ENCODE data around the gene PSMD1.
"Not testable (repeated sequence)": the region's sequence is repeated elsewhere in the genome, so short reads cannot be mapped to it uniquely, and the experiment has no call there.

Gene PSMD1

DNA sequence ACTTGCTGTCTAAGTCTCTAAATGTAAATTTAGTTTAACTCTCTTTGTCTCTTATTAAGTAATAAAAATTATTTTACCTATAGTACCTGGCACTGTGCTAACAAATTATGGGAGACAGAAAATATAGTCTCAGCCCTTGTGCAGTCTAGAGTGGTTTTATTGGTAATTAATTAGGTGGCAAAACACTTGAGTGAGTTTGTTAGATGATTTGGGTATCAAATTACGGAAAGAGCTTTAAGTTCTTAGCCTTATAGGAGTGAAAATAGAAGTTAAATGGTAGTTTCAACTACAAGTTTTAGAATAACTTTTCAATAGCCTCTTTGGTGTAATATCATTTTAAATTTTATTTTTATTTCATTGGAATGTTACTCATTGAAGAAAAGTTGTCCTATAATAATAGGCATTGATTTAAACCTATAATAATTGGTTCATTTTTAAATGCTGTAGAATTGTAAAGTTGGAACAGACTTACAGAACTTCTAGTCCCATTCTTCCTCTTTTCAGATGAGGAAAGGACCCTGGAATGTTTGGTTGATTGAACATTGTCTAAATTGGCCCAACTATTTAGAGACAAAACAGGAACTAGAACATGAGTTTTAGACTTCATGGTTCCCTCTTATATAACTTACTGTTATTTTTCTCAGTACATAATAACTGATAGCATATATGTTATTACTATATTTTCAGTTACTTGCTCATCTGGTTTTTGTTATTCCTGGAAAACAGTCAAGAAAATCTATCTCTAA lies 78.4 kb downstream of the PSMD1 start:
- DNase-seq (ENCODE audit: low read depth, low spot score), result no peak
- no peak overlapping the region for H3K27ac ChIP-seq

DNA sequence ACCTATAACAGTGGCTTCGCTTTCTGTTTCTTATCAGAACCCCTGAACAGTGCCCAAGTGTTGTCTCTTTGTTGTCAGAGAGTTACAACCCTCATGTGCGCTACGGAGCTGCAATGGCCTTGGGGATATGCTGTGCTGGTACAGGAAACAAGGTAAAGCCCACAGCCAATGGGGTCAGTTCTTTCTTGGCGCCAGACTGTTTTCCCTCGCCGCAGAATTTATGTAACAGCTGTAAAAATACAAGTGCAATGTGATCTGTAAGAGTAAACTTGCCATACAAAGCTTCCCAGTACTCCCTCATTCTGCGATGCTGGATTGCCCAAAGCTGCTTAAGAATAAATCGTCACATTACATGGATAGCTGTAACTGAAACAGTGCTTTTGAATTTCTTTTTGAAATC lies 82.0 kb downstream of the PSMD1 start:
- no peak for DNase-seq (ENCODE audit: low read depth, low spot score)
- no peak overlapping the region for H3K27ac ChIP-seq

DNA sequence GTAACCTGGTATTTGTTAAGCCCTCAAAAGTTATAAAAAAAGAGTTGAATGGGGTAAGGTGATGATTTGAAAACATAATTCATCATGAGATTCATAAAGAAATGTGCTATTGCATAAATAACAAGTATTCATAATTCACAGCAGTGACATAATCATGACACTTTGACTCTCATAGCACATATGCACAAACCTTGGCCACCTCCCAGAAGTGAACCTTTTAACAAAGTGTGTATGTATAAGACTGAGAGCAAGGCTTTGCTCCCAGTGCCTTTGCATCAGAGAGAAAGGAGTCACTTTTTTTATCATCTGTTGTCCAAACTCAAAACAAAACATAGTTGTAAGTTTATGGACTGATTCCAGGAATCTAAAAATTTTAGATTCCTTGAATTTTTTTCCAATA lies 83.1 kb downstream of the PSMD1 start:
- no peak overlapping the region for H3K27ac ChIP-seq
- DNase-seq (ENCODE audit: low read depth, low spot score), result no peak

DNA sequence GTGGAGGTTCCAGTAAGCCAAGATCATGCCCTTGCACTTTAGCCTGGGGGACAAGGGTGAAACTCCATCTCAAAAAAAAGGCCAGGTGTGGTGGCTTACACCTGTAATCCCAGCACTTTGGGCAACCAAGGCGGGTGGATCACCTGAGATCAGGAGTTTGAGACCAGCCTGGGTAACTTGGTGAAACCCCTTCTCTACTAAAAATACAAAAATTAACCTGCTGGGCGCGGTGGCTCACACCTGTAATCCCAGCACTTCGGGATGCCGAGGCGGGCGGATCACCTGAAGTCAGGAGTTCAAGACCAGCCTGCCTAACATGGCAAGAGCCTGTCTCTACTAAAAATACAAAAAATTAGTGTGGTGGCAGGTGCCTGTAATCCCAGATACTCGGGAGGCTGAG lies 84.1 kb downstream of the PSMD1 start:
- not testable (repeated sequence) for H3K27ac ChIP-seq; DNase-seq (ENCODE audit: low read depth, low spot score)

DNA sequence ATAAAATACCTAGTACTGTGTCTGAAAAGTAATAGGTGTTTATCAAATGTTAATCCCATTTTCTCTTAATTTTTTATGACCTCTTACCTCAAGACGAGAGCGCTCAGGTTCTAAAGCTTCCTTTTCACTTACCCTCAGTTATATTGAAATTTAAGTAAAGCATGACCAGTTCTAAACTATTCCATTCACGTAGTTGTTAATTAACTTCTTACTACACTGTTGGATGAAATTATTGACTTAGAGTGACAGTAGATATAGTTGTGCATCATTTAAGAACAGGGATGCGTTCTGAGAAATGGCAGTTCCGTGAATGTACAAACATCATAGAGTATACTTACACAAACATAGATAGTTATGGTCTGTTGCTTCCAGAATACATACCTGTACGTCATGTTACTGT lies 88.2 kb downstream of the PSMD1 start:
- no peak overlapping the region for H3K27ac ChIP-seq
- DNase-seq (ENCODE audit: low read depth, low spot score), result no peak

DNA sequence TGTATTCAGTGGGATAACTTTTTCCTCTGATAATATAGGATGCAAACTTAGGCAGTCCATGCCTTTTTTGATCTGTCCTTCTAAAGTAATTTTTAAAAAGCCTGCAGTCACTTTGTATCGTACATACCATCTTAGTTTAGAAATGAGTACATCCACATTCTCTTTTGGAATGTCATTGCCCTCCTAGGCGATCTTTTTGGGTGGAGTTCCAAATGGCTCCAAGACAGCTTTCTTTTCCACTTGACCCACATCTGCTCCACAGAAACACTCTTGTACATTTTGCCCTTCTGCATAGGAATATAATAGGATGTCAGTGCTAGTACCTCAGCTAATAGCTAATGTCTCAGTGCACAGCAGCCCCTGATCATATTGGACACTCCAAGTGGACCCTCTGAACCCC lies 90.0 kb downstream of the PSMD1 start:
- no peak overlapping the region for H3K27ac ChIP-seq
- DNase-seq (ENCODE audit: low read depth, low spot score), result no peak

DNA sequence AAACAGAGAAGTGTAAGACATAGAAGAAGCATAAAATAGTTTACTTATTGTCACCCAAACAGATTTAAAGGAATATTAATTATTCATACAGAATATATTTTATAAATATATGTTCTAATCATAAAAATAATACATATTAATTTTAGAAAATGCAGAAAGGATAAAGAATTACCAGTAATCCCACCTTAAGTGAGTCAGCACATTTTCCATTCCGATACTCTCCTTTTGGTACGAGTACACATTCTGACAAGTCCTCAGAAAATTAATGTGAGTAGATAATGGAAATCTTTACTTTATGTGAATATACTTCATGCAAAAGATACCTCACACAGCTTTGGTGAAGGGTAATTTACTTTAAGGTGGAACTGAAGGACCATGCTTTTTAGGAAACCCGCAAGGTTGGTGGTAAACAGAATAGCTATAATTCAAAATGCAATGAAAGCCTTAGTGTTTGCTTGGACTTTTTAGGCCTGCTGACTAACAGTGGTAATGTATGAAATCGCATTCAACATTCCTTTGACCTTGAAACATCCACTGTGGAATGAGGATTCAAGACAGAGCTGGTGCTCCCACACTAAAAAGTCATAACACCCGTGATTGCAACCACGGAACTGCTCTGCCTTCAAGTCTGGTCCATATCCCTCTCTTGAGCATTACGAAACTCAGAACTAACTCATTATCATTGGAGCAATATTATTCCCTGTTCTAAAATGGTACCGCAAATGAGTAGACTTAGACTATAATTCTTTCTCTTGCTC lies 96.3 kb downstream of the PSMD1 start:
- DNase-seq (ENCODE audit: low read depth, low spot score), result no peak

DNA sequence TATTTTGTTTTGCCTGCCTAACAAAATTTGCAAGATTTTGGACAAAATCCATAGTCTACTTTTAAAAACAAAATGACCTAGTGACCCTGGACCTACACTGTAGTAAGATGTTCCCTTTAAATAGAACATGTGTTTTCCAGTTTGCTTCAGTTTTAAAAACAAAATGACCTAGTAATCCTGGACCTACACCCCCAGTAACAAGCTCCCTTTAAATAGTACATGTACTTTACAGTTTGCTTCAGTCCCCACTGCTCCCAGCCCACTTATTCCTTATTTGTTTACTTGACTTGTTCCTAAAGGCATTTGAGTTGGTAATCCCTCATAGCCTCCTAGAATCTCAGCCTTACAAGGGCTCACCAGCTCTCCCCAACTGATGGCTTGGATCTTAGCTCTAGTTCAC lies 102.6 kb downstream of the PSMD1 start:
- no peak overlapping the region for H3K27ac ChIP-seq
- no peak for DNase-seq (ENCODE audit: low read depth, low spot score)

More for the DNA sequence above, 96.3 kb downstream of the PSMD1 start:
- no peak overlapping the region for H3K27ac ChIP-seq

DNA sequence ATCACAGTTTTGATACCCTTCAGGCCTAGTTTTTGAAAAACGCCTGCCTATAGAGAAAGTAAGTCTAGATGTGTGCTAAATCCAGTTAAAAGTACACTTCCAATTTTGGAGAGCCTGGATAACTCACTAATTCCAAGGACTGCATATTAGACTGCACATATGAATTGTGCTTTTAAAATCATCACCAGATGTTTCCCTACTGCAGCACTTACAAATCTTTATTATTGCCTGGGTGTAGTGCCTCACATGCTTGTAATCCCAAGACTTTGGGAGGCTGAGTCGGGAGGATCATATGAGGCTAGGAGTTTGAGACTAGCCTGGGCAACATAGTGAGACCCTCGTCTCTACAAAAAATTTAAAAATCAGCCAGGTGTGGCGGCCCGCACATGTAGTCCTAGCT lies 104.0 kb downstream of the PSMD1 start:
- peak overlapping the region; percentile 41 for H3K27ac ChIP-seq
- no peak for DNase-seq (ENCODE audit: low read depth, low spot score)

DNA sequence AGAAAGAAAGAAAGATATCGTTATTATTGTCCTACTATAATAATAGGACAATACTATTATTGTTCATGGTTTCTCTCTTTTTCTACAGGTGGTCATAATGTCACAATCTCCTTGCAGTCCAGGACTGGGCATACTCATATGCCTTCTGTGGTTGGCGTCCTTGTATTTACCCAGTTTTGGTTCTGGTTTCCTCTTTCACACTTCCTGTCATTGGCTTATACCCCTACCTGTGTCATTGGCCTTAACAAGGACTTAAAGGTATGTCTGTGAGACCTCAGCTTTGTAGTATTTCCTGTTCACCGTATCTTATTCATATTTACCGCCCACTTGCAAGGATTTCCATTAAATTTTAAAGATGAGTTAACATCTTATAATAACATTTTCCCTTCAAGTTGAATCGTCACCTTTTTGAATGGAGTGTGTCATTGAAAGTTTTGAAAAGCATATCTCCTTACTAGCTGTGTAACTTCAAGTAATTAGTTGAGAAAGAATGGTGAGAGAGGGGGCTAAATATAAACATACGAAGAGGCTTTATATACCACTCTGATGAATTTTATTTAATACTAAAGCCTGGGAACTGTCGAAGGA lies 104.7 kb downstream of the PSMD1 start:
- H3K27ac ChIP-seq, result peak overlapping the region; percentile 41
- no peak for DNase-seq (ENCODE audit: low read depth, low spot score)

DNA sequence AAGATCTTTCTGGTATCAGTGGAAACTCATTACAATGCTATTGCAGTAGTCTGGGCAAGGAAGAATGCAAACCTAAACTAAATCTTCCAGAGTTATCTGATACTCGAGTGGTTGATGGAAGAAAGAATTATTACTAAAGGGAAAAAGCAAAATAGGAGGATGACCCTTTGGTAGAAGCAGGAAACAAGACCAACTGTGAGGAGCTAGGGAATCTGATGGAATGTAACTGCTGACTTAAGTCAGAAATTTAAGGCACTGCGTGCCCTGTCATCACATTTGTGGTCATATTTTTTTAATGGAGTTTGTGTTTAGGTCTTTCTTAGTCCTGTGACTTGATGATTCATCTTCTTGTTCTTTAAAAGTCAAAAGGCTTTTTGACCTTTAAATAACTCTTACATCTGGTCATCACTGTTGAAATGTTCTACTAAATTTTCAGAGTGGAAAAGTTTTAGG lies 105.2 kb downstream of the PSMD1 start:
- no peak for DNase-seq (ENCODE audit: low read depth, low spot score)
- peak overlapping the region; percentile 41 for H3K27ac ChIP-seq

DNA sequence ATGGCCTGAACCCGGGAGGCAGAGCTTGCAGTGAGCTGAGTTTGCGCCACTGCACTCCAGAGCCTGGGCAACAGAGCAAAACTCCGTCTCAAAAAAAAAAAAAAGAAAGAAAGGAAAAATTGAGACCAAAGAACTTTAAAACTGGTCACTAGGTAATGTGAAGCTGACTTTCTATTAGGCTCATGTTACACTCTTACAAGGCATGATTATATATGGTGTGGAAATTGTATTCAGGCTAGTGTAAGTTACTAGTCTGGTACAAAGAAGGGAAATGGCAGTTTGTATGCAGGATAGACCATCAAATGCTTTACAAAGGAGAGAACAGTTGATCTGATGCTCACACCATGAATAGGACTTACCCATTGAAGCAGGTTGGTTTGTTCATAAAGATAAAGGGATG lies 106.3 kb downstream of the PSMD1 start:
- no peak overlapping the region for H3K27ac ChIP-seq
- no peak for DNase-seq (ENCODE audit: low read depth, low spot score)

DNA sequence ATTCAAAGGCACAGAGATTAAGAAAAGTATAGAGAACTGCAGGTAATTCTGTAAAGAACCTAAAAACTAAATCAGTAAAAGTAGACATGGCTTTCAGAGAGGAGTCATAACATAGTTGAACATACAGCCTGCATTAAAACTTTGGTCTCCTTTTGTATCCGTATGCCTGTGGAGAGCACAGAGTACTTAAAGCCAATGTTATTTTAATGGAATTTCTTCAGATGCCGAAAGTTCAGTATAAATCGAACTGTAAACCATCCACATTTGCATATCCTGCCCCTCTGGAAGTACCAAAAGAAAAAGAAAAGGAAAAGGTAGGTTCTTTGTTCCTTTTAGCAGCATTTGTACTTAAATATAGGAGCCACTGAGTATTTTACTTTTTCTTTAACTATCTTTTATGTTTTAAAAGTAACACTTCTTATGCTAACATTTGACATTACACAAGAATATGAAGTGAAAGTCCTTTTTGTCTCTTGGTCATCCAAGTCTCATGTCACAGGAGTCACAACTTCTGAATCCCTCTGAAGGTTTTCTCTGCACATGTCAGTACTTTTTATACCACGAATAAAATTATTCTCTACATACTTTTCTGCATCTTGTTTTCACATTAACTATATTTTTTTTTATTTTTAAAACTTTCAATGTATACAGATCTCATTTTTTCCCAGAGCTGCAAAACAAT lies 106.9 kb downstream of the PSMD1 start:
- no peak overlapping the region for H3K27ac ChIP-seq
- no peak for DNase-seq (ENCODE audit: low read depth, low spot score)

DNA sequence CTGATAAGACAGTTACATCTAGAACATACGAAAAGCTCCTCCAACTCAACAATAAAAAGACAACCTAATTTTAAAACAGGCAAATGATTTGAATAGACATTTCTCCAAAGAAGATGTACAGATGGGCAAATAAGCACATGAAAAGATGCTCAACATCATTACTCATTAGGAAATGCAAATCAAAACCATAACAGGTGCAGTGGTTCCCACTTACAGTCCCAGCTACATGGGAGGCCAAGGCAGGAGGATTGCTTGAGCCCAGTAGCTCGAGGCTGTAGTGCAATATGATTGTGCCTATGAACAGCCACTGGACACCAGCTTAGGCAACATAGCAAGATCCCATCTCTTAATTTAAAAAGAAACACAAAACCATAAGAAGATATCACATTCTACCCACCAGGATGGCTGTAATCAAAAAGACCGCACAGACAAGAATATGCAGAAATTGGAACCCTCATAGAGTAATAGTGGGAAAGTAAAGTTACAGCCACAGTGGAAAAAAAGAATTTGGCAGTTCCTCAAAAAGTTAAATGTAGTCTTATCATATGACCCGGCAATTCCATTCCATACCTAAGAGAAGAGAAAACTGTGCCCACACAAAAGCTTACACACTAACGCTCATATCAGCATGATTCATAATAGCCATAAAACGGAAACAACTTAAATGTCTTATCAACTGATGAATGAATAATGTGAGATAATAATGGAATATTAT lies 111.2 kb downstream of the PSMD1 start:
- no peak overlapping the region for H3K27ac ChIP-seq
- no peak for DNase-seq (ENCODE audit: low read depth, low spot score)

DNA sequence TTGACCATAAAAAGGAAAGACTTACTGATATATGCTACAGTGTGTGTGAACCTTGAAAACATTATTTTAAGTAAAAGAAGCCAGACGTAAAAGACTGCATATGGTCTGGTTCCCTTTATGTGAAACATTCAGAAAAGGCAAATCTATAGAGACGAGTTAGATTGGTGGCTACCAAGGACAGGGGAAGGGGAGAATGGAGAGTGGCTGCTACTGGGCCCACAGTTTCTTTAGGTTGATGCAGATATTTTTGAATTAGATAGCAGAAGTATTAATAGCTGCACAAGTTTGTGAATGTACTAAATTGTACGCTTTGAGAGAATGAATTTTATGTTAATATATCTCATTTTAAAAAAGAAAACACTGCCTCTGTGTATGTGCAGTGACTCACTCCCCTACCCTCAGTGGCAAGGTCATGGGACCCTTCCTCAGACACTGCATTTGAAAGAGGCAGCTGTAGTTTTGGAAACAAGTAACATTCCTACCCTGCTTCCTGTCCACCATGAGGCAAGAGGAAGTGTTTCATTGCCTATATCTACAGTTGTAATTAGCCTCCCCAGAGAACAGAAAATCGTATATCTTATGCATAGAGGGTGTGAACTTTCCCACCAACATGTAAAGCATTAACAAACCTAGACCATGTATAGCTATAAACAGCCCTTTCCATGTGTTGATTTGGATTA lies 111.9 kb downstream of the PSMD1 start:
- H3K27ac ChIP-seq, result no peak overlapping the region
- DNase-seq (ENCODE audit: low read depth, low spot score), result no peak

DNA sequence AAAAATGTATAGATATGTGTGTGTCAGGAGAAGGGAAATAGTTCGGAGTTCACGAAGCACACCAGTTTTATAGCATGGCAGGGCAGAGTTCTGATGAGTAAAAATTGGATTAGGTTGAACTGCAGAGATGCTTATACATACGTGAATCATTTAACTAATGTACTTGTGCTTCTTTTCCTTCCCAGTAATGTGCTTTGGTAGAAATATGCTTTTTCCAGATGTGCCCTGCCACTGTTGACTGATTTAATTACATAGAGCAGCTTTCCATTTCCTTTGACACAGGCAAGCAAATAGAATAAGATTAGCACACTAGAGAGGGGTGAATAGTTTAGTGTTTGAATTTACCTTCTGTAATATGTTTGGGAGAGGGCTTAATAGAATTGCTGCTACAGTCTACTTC lies 112.8 kb downstream of the PSMD1 start:
- H3K27ac ChIP-seq, result no peak overlapping the region
- DNase-seq (ENCODE audit: low read depth, low spot score), result no peak

DNA sequence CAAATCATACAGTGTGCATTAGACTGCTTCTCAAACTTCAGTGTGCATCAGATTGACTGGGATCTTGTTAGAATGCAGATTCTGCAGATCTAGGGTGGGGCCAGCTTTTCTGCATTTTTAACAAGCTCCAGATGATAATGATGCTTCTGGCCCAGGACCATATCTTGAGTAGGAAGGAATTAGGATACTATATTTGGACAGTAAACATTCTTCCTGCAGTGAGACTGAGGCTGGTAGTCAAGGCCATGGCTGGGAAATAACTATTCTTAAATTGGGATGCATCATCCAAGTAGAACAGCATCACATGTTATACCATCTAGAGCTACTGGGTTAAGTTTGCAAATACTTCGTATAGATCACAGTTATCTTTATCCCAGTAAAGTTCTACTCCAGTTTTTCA lies 113.4 kb downstream of the PSMD1 start:
- H3K27ac ChIP-seq, result no peak overlapping the region
- no peak for DNase-seq (ENCODE audit: low read depth, low spot score)

DNA sequence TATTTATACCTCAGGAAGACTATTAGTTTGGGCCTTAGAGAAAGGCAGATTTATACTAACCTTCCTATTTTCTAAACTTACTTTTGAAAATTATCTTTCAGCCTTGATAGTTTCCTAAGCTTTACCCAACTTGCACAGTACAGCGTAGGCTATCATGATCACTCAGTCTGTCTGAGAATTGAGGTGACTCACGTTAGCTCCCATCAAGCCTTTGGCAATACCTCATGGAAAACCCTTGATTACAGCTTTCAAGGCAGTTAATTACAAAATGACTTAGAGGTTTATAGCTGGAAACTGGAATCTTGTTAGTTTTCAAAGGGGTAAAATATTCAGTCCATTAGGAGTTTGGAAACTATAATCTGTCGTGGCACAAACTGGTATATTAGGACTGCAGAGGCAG lies 115.4 kb downstream of the PSMD1 start:
- no peak overlapping the region for H3K27ac ChIP-seq
- no peak for DNase-seq (ENCODE audit: low read depth, low spot score)

DNA sequence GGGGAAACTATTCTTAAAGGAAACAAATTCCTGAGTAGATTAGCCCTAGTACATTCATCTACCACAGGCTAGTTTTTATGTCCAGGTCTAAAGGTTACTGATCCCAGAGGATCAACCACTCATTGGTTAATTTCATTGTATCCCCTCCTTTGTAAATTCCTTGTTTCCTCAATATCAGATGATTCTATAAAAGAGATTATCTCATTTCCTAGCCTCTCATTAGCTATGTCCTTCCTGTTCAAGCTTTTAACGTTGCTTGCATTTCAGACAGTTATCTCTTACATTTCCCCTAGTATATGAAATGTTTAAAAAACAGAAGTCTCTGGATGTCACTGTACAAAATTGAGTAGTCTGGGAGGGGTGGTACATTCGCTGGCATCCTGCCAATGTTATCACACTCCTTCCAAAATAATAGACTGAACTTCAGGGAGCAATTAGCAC lies 117.6 kb downstream of the PSMD1 start:
- no peak for DNase-seq (ENCODE audit: low read depth, low spot score)
- H3K27ac ChIP-seq, result no peak overlapping the region

DNA sequence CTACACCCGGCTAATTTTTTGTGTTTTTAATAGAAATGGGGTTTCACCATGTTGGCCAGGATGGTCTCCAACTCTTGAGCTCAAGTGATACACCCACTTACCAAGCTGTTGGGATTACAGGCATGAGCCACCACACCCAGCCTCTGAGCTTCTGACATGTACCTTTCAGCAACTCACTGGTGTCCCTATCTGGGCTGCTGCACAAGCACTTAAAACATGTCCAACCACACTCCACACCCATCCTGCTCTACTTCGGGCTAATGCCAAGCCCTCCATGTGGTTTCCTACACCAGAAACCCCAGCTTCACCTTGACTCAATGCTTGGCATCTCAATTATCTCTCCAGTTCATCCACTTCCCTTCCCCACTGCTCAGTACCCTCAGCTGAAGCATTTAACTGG lies 119.4 kb downstream of the PSMD1 start:
- H3K27ac ChIP-seq, result no peak overlapping the region
- no peak for DNase-seq (ENCODE audit: low read depth, low spot score)
